ENCODE measurements around the gene FOXRED1.

GRCh38 chr11:126268708-126269579 lies at the start of gene FOXRED1, which contains the start of gene SRPRA:
- TF ChIP-seq CTCF (IDR thresholded peaks at IDR 0.05; ENCODE audit: low read depth, low read length, poor library complexity, severe bottlenecking) (no peak), EZH2phosphoT487 (IDR thresholded peaks at IDR 0.05; ENCODE audit: borderline replicate concordance, low read length) (no peak)

Measured in DOHH2 (cell line).